Globus pallidus (tissue), 1 donor: ENCODE measurements around the gene ELOVL2.
A peak's percentile ranks its signal among the peaks of the same experiment; 100 is the strongest.

Source experiments
- DNase-seq: peaks from one replicate; pipeline ENCODE4 v3.0.0-alpha.2; 2015; ENCODE audit warnings: low spot score

Gene ELOVL2

DNA sequence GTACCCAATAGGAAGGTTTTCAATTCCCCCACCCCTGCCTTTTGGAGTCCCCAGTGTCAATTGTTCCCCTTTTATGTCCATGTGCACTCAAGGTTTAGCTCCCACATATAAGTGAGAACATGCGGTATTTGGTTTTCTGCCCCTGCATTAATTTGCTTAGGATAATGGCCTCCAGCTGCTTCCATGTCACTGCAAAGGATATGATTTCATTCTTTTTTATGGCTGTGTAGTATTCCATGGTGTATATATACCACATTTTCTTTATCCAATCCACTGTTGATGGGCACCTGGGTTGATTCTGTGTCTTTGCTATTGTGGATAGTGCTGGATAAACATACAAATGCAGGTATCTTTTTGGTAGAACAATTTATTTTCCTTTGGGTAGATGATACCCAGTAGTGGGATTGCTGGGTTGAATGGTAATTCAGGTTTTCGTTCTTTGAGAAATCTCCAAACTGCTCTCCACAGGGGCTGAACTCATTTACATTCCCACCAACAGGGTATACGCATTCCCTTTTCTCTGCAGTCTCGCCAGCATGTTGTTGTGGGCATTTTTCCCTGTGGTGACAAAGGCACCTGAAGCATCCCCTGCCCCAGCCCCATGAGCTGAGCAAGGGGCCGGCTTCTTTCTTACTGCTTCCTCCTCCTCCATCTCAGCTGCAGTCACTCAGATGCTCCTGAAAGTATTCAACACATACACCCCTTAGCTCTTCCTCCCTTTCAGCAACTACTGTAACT is 66.7 kb downstream of the ELOVL2 start:
- no peak for DNase-seq

GRCh38 chr6:10976571-10976970 is 67.5 kb downstream of the ELOVL2 start:
- DNase-seq = no peak

DNA sequence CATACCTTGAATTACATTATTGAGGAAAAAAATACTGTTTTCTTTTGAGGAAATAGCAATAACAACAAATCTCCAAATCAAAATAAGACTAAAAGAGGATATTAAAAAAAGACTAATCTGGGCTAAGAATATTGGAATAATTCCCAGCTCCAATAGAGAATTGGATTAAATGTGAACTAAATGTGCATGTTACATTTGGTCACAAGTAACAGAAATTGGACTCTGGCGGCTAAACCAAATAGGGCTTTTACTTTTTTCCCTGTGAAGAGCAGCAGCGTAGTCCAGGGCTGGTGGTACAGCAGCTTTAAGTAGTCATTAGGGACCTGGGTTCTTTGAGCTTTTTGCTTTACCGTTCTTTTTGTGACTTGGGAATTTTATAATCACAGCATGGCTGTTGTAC is 71.9 kb downstream of the ELOVL2 start:
- no peak for DNase-seq

GRCh38 chr6:10970731-10971130 is 73.4 kb downstream of the ELOVL2 start:
- DNase-seq = no peak

DNA sequence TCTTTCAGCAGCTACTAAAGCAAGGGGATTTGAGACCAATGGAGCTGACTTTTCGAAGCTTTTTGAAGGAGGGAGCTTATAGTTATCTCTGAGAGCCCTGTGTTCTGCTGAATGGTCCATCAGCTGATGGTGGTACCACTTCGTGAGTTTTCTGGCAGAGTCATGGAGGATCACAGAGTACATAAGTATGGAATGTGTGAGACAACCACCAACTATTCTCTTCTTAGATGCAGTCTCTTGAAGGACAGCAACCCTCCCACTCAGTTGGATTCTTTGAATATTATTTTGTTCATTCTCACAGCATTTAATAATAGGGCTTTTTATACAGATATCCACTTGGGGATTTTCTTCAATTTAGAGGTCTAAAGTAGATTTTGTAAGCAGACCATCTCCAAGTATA is 75.3 kb downstream of the ELOVL2 start:
- no peak for DNase-seq

GRCh38 chr6:10964684-10965083 is 79.4 kb downstream of the ELOVL2 start:
- DNase-seq = no peak

- no peak for DNase-seq
Measured at GRCh38 chr6:10963113-10963512, 81.0 kb downstream of the ELOVL2 start.

DNA sequence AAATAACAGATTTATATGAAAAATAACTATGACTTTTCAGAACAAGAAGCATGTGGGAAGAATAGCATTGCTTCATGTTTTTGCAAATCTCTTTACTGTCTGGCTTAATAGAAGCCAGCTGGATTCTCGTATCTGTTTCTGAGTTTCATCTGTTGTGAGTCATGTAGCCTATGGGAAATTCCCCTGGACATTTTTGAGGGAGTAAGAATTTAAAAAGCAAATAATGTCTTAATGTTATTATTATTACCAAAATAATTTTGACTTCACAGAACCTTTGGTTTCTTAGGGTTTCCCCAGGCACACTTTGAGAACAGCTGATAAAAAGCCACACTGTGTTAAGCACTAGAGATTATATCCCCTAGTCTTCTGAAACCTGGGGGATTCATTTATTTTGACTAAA is 81.4 kb downstream of the ELOVL2 start:
- DNase-seq = no peak

DNA sequence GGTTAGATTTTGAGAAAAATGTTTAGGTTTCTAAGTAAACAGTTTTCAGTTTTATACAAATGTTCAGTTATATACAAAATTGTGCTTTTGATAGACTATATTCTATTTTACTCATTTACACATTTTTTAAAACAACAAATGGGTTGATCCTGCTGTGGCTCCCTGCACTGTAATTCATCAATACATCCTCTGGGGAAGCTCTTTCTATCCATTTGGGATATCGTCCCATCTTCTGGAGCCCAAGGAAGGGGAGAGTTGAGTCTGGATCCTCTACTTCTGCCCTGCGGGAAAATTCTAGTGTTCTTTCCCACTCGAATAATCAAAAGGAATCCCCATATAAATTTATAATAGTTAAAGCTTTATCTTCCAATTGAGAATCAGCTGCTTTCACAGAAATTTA is 82.3 kb downstream of the ELOVL2 start:
- no peak for DNase-seq

- DNase-seq = no peak
Measured at GRCh38 chr6:10960171-10960570, 83.9 kb downstream of the ELOVL2 start.

- DNase-seq = no peak
Measured at GRCh38 chr6:10957414-10957886, 86.7 kb downstream of the ELOVL2 start.

- DNase-seq = no peak
Measured at GRCh38 chr6:10956776-10957175, 87.3 kb downstream of the ELOVL2 start.

GRCh38 chr6:10954590-10955010 is 89.5 kb downstream of the ELOVL2 start:
- peak; percentile 57 for DNase-seq

- peak; percentile 13 for DNase-seq
Measured at GRCh38 chr6:10951675-10952282, 92.3 kb downstream of the ELOVL2 start.

DNA sequence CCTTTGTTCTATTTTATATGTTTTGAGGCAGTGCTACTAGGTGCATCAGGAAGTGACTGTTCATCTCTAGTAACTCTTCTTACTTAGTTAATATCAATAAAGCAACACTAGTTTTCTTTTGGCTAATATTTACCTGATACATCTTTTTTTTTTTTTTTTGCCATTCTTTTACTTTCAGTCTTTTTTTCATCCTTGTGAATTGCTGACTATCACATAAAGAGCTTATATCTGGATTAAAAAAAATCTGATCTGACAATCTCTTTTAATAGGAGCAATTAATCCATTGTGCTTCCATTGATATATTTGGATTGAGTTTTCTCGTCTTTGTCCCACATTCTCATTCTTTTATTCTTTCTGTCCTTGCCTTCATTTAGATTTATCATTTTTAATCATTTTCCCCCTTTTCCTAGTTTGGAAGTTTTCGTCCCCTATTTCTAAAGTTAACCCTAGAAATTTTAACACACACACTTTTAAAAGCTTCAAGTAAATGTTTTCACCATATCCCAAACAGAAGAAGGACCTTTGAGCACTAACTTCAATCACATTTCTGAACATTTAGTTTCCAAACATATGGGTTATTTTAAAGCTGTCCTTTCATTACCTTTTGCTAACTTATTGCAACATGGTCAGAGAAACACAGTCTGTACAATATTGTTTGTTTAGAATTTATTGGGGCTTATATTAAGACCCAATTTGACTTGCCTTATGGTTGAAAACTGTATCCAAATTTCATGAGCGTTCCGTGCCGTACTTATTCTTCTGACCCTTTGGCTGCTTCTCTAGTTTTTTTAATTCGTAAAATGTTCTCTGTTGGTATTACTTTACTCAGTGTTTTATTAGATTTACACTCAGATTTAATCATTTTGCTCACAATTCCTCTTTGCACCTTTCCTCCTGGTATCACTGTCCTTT is 94.3 kb downstream of the ELOVL2 start:
- DNase-seq = no peak

- DNase-seq = no peak
Measured at GRCh38 chr6:10947966-10948365, 96.1 kb downstream of the ELOVL2 start.

GRCh38 chr6:10945845-10946244 is 98.3 kb downstream of the ELOVL2 start:
- DNase-seq = no peak

- no peak for DNase-seq
Measured at GRCh38 chr6:10939840-10940239, 104.3 kb downstream of the ELOVL2 start.

DNA sequence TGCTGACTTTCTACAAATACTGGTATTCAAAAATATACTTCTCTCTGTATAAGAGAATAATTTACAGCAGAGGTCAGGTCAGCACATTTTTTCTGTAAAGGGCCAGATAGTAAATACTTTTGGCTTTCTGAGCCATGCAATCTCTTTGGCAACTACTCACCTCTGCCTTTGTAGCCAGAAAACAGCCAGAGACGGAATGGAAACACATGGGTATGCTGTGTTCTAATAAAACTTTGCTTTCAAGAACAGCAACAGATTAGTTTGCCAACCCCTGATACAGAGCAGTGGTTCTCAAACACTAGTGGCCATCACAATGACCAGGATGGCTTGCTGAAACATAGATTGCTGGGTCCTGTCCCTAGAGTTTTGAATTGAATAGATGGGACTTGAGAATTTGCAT is 111.0 kb downstream of the ELOVL2 start:
- DNase-seq = no peak
